OCI-LY3 (cell line): ENCODE results near the gene FCGBP.

Experiments used
- H2AFZ ChIP-seq: fragments of 200-600, 300-600 bp; shearing (Covaris generic); 2 replicates; pipeline ENCODE4 v1.6.0; 2014; ENCODE audit warnings: antibody characterized with exemption, low read depth, low read length
- H3K27ac ChIP-seq: fragments of 200-600, 300-600 bp; sonication (generic); 2 replicates; pipeline ENCODE4 v1.5.1; 2014; ENCODE audit warnings: mild to moderate bottlenecking, low read length, moderate library complexity, mixed read lengths
- H3K27me3 ChIP-seq: fragments of 200-600, 300-600 bp; sonication (generic); 2 replicates; pipeline ENCODE4 v1.6.1; 2014; ENCODE audit warnings: low read depth, low read length, mixed read lengths
- H3K36me3 ChIP-seq: fragments of 200-600, 300-600 bp; sonication (generic); replicated peaks from 2 replicates; pipeline ENCODE3; 2014; ENCODE audit warnings: low read depth, low read length, mixed read lengths
- H3K4me1 ChIP-seq: fragments of 300-600, 200-600 bp; sonication (generic); 2 replicates; pipeline ENCODE4 v1.6.1; 2014; ENCODE audit warnings: low read length, mixed read lengths
- H3K4me2 ChIP-seq: fragments of 200-600, 300-600 bp; sonication (generic); 2 replicates; pipeline ENCODE4 v1.6.1; 2014; ENCODE audit warnings: low read length, mixed read lengths
- H3K4me3 ChIP-seq: fragments of 300-600, 200-600 bp; sonication (generic); 2 replicates; pipeline ENCODE4 v1.5.1; 2014; ENCODE audit warnings: antibody characterized with exemption, mild to moderate bottlenecking, low read length, moderate library complexity
- H3K79me2 ChIP-seq: fragments of 300-600, 200-600 bp; shearing (Covaris generic); 2 replicates; pipeline ENCODE4 v1.6.1; 2014; ENCODE audit warnings: mild to moderate bottlenecking, low read length, mixed read lengths
- H3K9ac ChIP-seq: fragments of 300-600, 200-600 bp; shearing (Covaris generic); 2 replicates; pipeline ENCODE4 v1.6.0; 2014; ENCODE audit warnings: mild to moderate bottlenecking, low read length, moderate library complexity
- H3K9me3 ChIP-seq: fragments of 200-600, 300-600 bp; shearing (Covaris generic); 2 replicates; pipeline ENCODE4 v1.6.1; 2014; ENCODE audit warnings: low read length, mixed read lengths; ENCODE audit not compliant: insufficient read depth
- H4K20me1 ChIP-seq: fragments of 200-600, 300-600 bp; sonication (generic); 2 replicates; pipeline ENCODE4 v1.6.1; 2016; ENCODE audit warnings: low read length, mixed read lengths; ENCODE audit not compliant: insufficient read depth
- CTCF ChIP-seq: fragments of 200-600, 300-600 bp; sonication (generic); IDR thresholded peaks from 2 replicates; pipeline ENCODE4 v1.5.1; 2014; ENCODE audit warnings: antibody characterized with exemption, low read length, low read depth
- EZH2phosphoT487 ChIP-seq: fragments of 200-600 bp; shearing (Covaris generic); IDR thresholded peaks from 2 replicates; pipeline ENCODE4 v1.6.1; 2018; ENCODE audit warnings: antibody characterized with exemption, mixed run types, low read depth

FCGBP gene

DNA sequence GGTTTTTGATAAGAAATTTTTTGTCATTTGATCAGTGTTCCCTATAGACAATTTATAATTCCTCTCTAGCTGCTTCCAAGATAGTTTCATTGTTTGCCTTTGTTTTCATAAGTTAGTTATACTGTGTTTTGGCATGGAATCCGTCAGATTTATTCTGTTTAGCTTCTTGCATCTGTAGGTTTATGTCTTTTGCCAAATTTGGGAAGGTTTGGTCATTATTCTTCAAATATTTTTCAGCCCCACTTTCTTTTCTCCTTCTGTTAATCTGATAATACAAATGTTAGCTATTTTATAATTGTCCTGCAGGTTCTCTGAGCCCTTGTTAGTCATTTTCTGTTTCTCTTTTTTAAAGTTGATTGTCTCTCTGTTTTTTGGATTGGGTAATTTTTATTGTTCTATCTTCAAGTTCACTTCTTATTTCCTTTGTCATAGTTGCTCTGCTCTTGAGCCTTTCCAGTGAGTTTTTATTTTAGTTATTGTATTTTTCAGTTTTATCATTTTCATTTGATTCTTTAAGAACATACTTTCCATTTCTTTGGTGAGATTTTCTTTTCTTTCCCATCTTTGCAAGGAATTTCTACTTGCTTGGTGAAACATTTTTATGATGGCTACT lies 5.9 kb upstream of the FCGBP start:
- Histone ChIP-seq H3K4me2 (no peak overlapping the region), H3K79me2 (no peaks in the 10 kb centered on the region), H3K27ac (peak overlapping the region; percentile 91), H3K36me3 (peaks cover 12% of the 10 kb centered on the region), H3K4me1 (peaks cover 75% of the 10 kb centered on the region), H2AFZ (no peak overlapping the region), H3K9ac (peak overlapping the region; percentile 73; the same call in 1 of the 2 replicates), H4K20me1 (no peaks in the 10 kb centered on the region), H3K9me3 (peaks cover 15% of the 10 kb centered on the region), H3K4me3 (peak overlapping the region; percentile 44; the same call in 1 of the 2 replicates), H3K27me3 (no peaks in the 10 kb centered on the region)
- no peak for TF ChIP-seq EZH2phosphoT487
- no peak for TF ChIP-seq CTCF

DNA sequence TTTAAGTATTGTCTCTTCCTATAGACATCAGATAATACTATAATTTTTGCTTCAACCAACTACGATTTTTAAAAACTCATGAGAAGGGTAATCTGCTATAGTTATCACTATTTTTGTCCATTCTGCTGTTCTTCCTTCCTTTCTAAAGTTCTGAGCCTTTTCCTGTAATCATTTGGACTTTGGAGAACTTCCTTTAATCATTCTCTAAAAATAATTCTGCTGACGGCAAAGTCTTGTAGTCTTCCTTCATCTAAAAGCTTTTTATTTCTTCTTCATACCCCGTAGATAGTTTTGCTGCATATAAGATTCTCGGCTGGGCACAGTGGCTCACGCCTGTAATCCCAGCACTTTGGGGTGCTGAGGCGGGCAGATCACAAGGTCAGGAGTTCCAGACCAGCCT lies 5.1 kb upstream of the FCGBP start:
- H2AFZ ChIP-seq, result no peak overlapping the region
- H3K9me3 ChIP-seq, result peaks cover 15% of the 10 kb centered on the region
- no peak for TF ChIP-seq CTCF
- TF ChIP-seq EZH2phosphoT487, result no peak

DNA sequence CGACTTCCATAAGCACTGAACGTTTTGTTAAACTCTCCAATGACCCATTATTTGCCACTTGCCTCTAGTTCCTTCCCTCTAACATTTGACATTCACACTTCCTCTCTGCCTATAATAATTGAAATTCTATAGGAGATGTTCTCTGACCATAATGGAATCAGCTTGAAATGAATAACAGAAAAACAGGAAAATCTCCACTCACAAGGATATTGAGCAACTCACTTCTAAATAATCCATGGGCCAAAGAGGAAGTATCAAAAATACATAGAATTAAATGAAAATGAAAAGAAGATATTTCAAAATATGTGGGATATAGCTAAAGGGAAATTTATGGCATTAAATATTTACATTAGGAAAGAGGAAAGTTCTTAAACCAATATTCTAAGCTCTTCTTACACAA lies 3.4 kb upstream of the FCGBP start:
- no peak overlapping the region for H2AFZ ChIP-seq
- H3K4me2 ChIP-seq, result no peak overlapping the region

More for the DNA sequence above, 5.1 kb upstream of the FCGBP start:
- H3K79me2 ChIP-seq, result no peaks in the 10 kb centered on the region
- no peak overlapping the region for H3K4me3 ChIP-seq
- H3K27ac ChIP-seq, result no peak overlapping the region
- no peak overlapping the region for H3K9ac ChIP-seq
- peaks cover 12% of the 10 kb centered on the region for H3K36me3 ChIP-seq
- H3K27me3 ChIP-seq, result no peaks in the 10 kb centered on the region
- H4K20me1 ChIP-seq, result no peaks in the 10 kb centered on the region
- H3K4me2 ChIP-seq, result no peak overlapping the region
- H3K4me1 ChIP-seq, result peaks cover 68% of the 10 kb centered on the region

More for the DNA sequence above, 3.4 kb upstream of the FCGBP start:
- Histone ChIP-seq H3K27me3 (no peaks in the 10 kb centered on the region), H3K79me2 (no peaks in the 10 kb centered on the region), H3K36me3 (peaks cover 12% of the 10 kb centered on the region), H4K20me1 (no peaks in the 10 kb centered on the region), H3K27ac (no peak overlapping the region), H3K9me3 (peaks cover 15% of the 10 kb centered on the region), H3K9ac (no peak overlapping the region), H3K4me3 (no peak overlapping the region), H3K4me1 (peaks cover 50% of the 10 kb centered on the region)
- TF ChIP-seq EZH2phosphoT487 (no peak), CTCF (no peak)
